ACHN (cell line): ENCODE results near the gene TOLLIP.

Experiments
- DNase-seq: peaks from one replicate; pipeline ENCODE4 v3.0.0-alpha.2; 2015
- in situ Hi-C: cut with HindIII; loops from 2 replicates; pipeline ENCODE4 v1.10.0; 2017; ENCODE audit warnings: low sequenced_read_pairs, low pct_ligation_motif_present, low pct_unique_long_range_greater_than_20kb

Gene TOLLIP

GRCh38 chr11:1302461-1303125 lies 6.8 kb downstream of the TOLLIP start:
- in situ Hi-C loops = no loop called here

GRCh38 chr11:1302041-1302460 lies 7.4 kb downstream of the TOLLIP start:
- in situ Hi-C loops = no loop called here
- DNase-seq = no peak

More at GRCh38 chr11:1302461-1303125, 6.8 kb downstream of the TOLLIP start:
- no peak for DNase-seq

- no peak for DNase-seq
- in situ Hi-C loops = no loop called here
Observed at GRCh38 chr11:1301220-1302000, 8.0 kb downstream of the TOLLIP start.

- DNase-seq = no peak
- in situ Hi-C loops = no loop called here
Observed at GRCh38 chr11:1300569-1301187, 8.8 kb downstream of the TOLLIP start.

GRCh38 chr11:1300121-1300520 lies 9.3 kb downstream of the TOLLIP start:
- in situ Hi-C loops = no loop called here
- DNase-seq = no peak

- in situ Hi-C loops = no loop called here
Observed at GRCh38 chr11:1299621-1300020, 9.8 kb downstream of the TOLLIP start.

GRCh38 chr11:1298695-1299492 lies 10.5 kb downstream of the TOLLIP start:
- no peak for DNase-seq
- in situ Hi-C loops = no loop called here

More at GRCh38 chr11:1299621-1300020, 9.8 kb downstream of the TOLLIP start:
- no peak for DNase-seq

GRCh38 chr11:1297576-1298473 lies 11.6 kb downstream of the TOLLIP start:
- DNase-seq = no peak
- in situ Hi-C loops = no loop called here

- in situ Hi-C loops = no loop called here
- no peak for DNase-seq
Observed at GRCh38 chr11:1297011-1297575, 12.3 kb downstream of the TOLLIP start.

- no peak for DNase-seq
- in situ Hi-C loops = no loop called here
Observed at GRCh38 chr11:1296287-1296686, 13.1 kb downstream of the TOLLIP start.

GRCh38 chr11:1295591-1295990 lies 13.8 kb downstream of the TOLLIP start:
- no peak for DNase-seq
- in situ Hi-C loops = no loop called here

- in situ Hi-C loops = no loop called here
- DNase-seq = no peak
Observed at GRCh38 chr11:1295086-1295485, 14.3 kb downstream of the TOLLIP start.

GRCh38 chr11:1293619-1294015 lies 15.8 kb downstream of the TOLLIP start:
- in situ Hi-C loops = no loop called here
- DNase-seq = no peak

- no peak for DNase-seq
- in situ Hi-C loops = no loop called here
Observed at GRCh38 chr11:1292644-1293618, 16.5 kb downstream of the TOLLIP start.

- in situ Hi-C loops = no loop called here
- DNase-seq = no peak
Observed at GRCh38 chr11:1292018-1292643, 17.3 kb downstream of the TOLLIP start.

GRCh38 chr11:1291295-1292017 lies 18.0 kb downstream of the TOLLIP start:
- in situ Hi-C loops = no loop called here
- no peak for DNase-seq
